CD14-positive monocyte (primary cell): Measurements from ENCODE around the gene EBF3. TPM values are rescaled to one million over a fixed set of nuclear protein-coding genes. Genes with fewer than 3 reads are reported as not detected.

Source experiments
- DNase-seq, 3 donors: peaks; one replicate each; pipeline ENCODE4 v3.0.0-alpha.2; 2011 to 2022
- H2AFZ ChIP-seq: 2 replicates; pipeline ENCODE4 v1.6.0; 2012; ENCODE audit warnings: mild to moderate bottlenecking, low read depth, low read length, inconsistent platforms; ENCODE audit not compliant: insufficient read depth, poor library complexity, severe bottlenecking
- H3K27ac ChIP-seq, 2 donors: 1 replicate in 1 of 2; 2 replicates in 1 of 2; pipeline ENCODE4 v1.5.1; 2012 to 2013; ENCODE audit warnings: low read length in 2 of 2, control low read depth in 1 of 2, inconsistent platforms in 1 of 2, low read depth in 1 of 2, mild to moderate bottlenecking in 1 of 2
- H3K27me3 ChIP-seq, 2 donors: one replicate each; pipeline versions ENCODE4 v1.6.0 to v1.6.1; 2011 to 2013; ENCODE audit warnings: low read length in 2 of 2; ENCODE audit not compliant: control insufficient read depth in 2 of 2, insufficient read depth in 2 of 2
- H3K36me3 ChIP-seq, 2 donors: replicated peaks in 1 of 2; 1 replicate in 1 of 2; 2 replicates in 1 of 2; pipeline versions ENCODE4 v1.5.1 to v1.6.1; 2012 to 2013; ENCODE audit warnings: low read length in 2 of 2, control low read depth in 1 of 2, inconsistent platforms in 1 of 2, mild to moderate bottlenecking in 1 of 2; ENCODE audit not compliant: insufficient read depth in 2 of 2, control insufficient read depth in 1 of 2
- H3K4me1 ChIP-seq, 2 donors: 1 replicate in 1 of 2; 2 replicates in 1 of 2; pipeline versions ENCODE4 v1.5.1 to v1.6.1; 2012 to 2013; ENCODE audit warnings: low read length in 2 of 2, control low read depth in 1 of 2, inconsistent platforms in 1 of 2, mild to moderate bottlenecking in 1 of 2, moderate library complexity in 1 of 2; ENCODE audit not compliant: insufficient read depth in 2 of 2, control insufficient read depth in 1 of 2
- H3K4me2 ChIP-seq: replicated peaks from 2 replicates; pipeline ENCODE3; 2012; ENCODE audit warnings: low read length, moderate library complexity, mild to moderate bottlenecking; ENCODE audit not compliant: poor library complexity, severe bottlenecking; ENCODE audit errors: extremely low read depth
- H3K4me3 ChIP-seq, 3 experiments: fragments of 200-600 bp in 1 of 3; sonication (generic) in 1 of 3; replicated peaks in 1 of 3; 1 replicate in 2 of 3; 2 replicates in 1 of 3; pipeline ENCODE4 v1.5.1; 2011 to 2013; ENCODE audit warnings: low read length in 3 of 3, mild to moderate bottlenecking in 3 of 3, control low read depth in 2 of 3, low read depth in 2 of 3, inconsistent platforms in 1 of 3, moderate library complexity in 1 of 3
- H3K79me2 ChIP-seq: 2 replicates; pipeline ENCODE4 v1.6.0; 2012; ENCODE audit warnings: mild to moderate bottlenecking, control low read depth, inconsistent platforms, low read length, moderate library complexity; ENCODE audit not compliant: insufficient read depth
- H3K9ac ChIP-seq: 2 replicates; pipeline ENCODE4 v1.6.0; 2017; ENCODE audit warnings: low read length, mild to moderate bottlenecking; ENCODE audit not compliant: insufficient read depth, poor library complexity, severe bottlenecking
- H3K9me3 ChIP-seq, 2 donors: replicated peaks in 1 of 2; 1 replicate in 1 of 2; 2 replicates in 1 of 2; pipeline versions ENCODE4 v1.5.1 to v1.6.1; 2012 to 2013; ENCODE audit warnings: low read length in 2 of 2, control low read depth in 1 of 2; ENCODE audit not compliant: control insufficient read depth in 1 of 2, insufficient read depth in 1 of 2
- H4K20me1 ChIP-seq: 2 replicates; pipeline ENCODE4 v1.6.0; 2012; ENCODE audit warnings: mild to moderate bottlenecking, low read length, control low read depth, moderate library complexity; ENCODE audit not compliant: insufficient read depth
- H3K27ac Mint-ChIP-seq, 7 donors: one replicate each; pipeline ENCODE4 v1.8.0; 2020; ENCODE audit warnings: mild to moderate bottlenecking in 7 of 7, mixed read lengths in 7 of 7, moderate library complexity in 6 of 7, inconsistent platforms in 2 of 7
- H3K27me3 Mint-ChIP-seq, 3 donors: one replicate each; pipeline ENCODE4 v1.8.0; 2021 to 2022; ENCODE audit warnings: low read depth in 3 of 3, mild to moderate bottlenecking in 3 of 3, mixed read lengths in 3 of 3, moderate library complexity in 3 of 3, inconsistent platforms in 1 of 3
- H3K36me3 Mint-ChIP-seq, 2 donors: one replicate each; pipeline ENCODE4 v1.8.0; 2020; ENCODE audit warnings: mixed read lengths in 2 of 2, inconsistent platforms in 1 of 2, mild to moderate bottlenecking in 1 of 2
- H3K4me1 Mint-ChIP-seq: one replicate; pipeline ENCODE4 v1.8.0; 2020; ENCODE audit warnings: mild to moderate bottlenecking, mixed read lengths
- H3K4me3 Mint-ChIP-seq, 2 donors: one replicate each; pipeline ENCODE4 v1.8.0; 2020; ENCODE audit warnings: mild to moderate bottlenecking in 2 of 2, mixed read lengths in 2 of 2, moderate library complexity in 1 of 2
- H3K9me3 Mint-ChIP-seq, 7 donors: one replicate each; pipeline ENCODE4 v1.8.0; 2020 to 2022; ENCODE audit warnings: mixed read lengths in 7 of 7, mild to moderate bottlenecking in 6 of 7, moderate library complexity in 6 of 7, inconsistent platforms in 2 of 7
- CTCF ChIP-seq: fragments of 200-600 bp; IDR thresholded peaks from one replicate; pipeline ENCODE4 v1.8.0; 2022; ENCODE audit warnings: antibody characterized with exemption, mild to moderate bottlenecking
- WGBS: methylation state at CpG from one replicate; pipeline ENCODE4 v1.1.5; 2013; ENCODE audit warnings: missing lambda C conversion rate; ENCODE audit not compliant: insufficient coverage; 5-methylcytosine and 5-hydroxymethylcytosine counted together
- intact Hi-C, 2 donors: fragments of 100-400 bp; cut with micrococcal nuclease; formaldehyde crosslinking; loops; one replicate each; pipeline versions ENCODE4 v1.15.0 to v1.15.1; 2023
- polyA plus RNA-seq, 3 donors: library from polyadenylated mRNA; depleted of rRNA in 1 of 3; unstranded in 2 of 3; stranded (reverse) in 1 of 3; fragments of 300-500 nt in 2 of 3; fragments of >200 nt in 1 of 3; fragmentation: Illumina TruSeq in 2 of 3; gene quantifications; 1 replicate in 2 of 3; 2 replicates in 1 of 3; pipeline ENCODE4 v1.2.3, GENCODE V29; 2012 to 2021

The EBF3 gene
- polyA plus RNA-seq, 3 donors, result not detected

- Mint-ChIP-seq H3K27me3 (peaks cover 2 to 3% (median 2%) of the 10 kb centered on the region in 3 donors), H3K4me1 (no peaks in the 10 kb centered on the region), H3K27ac (no peak overlapping the region), H3K9me3 (peaks cover 0 to 4% (median 2%) of the 10 kb centered on the region in 7 donors), H3K36me3 (no peaks in the 10 kb centered on the region), H3K4me3 (no peak overlapping the region)
- no peak overlapping the region for H3K27ac ChIP-seq
- no peaks in the 10 kb centered on the region for H4K20me1 ChIP-seq
- intact Hi-C loops, result no loop called here
- H3K4me2 ChIP-seq, result no peak overlapping the region
- H3K27me3 ChIP-seq, result no peaks in the 10 kb centered on the region
- no peak overlapping the region for H2AFZ ChIP-seq
- H3K4me1 ChIP-seq, result no peaks in the 10 kb centered on the region
- TF ChIP-seq CTCF, result no peak
- H3K4me3 ChIP-seq, result no peak overlapping the region
- no CpG with 5 or more reads among the region's 2 CpGs for WGBS
- no peaks in the 10 kb centered on the region for H3K9me3 ChIP-seq
- no peaks in the 10 kb centered on the region for H3K79me2 ChIP-seq
- no peaks in the 10 kb centered on the region for H3K36me3 ChIP-seq
- no peak overlapping the region for H3K9ac ChIP-seq
- no peak for DNase-seq
Measured at GRCh38 chr10:129914960-129915359, 49.1 kb downstream of the EBF3 start.

GRCh38 chr10:129914153-129914855, 49.8 kb downstream of the EBF3 start:
- no peak for DNase-seq
- Histone ChIP-seq H2AFZ (no peak overlapping the region), H3K27me3 (no peaks in the 10 kb centered on the region), H4K20me1 (no peaks in the 10 kb centered on the region), H3K4me3 (no peak overlapping the region), H3K4me2 (no peak overlapping the region), H3K9ac (no peak overlapping the region), H3K27ac (no peak overlapping the region), H3K79me2 (no peaks in the 10 kb centered on the region), H3K36me3 (no peaks in the 10 kb centered on the region), H3K4me1 (no peaks in the 10 kb centered on the region), H3K9me3 (no peaks in the 10 kb centered on the region)
- Mint-ChIP-seq H3K9me3 (peaks cover 0 to 3% (median 2%) of the 10 kb centered on the region in 7 donors), H3K27me3 (peaks cover 0 to 3% (median 2%) of the 10 kb centered on the region in 3 donors), H3K4me3 (no peak overlapping the region), H3K27ac (no peak overlapping the region), H3K4me1 (no peaks in the 10 kb centered on the region), H3K36me3 (no peaks in the 10 kb centered on the region)
- TF ChIP-seq CTCF, result no peak
- 94% methylated on average over 15 of the region's 19 CpGs for WGBS
- intact Hi-C loops, result no loop called here
